Measurements from ENCODE around the gene HSPA1L. TPM values are rescaled to one million over a fixed set of nuclear protein-coding genes. Genes with fewer than 3 reads are reported as not detected.

HSPA1L gene
- total RNA-seq, 2 donors from 2014 or later, result 1.2 to 1.5 TPM

GRCh38 chr6:31862344-31863235, 47.5 kb upstream of the HSPA1L start, which contains the start of gene NEU1:
TSS of gene NEU1 (minus strand) at chr6:31862821. CDS start at chr6:31862776, 45 bp downstream.
- H3K27ac ChIP-seq (ENCODE audit: low read depth, low read length), result peak within 1 kb of the TSS; percentile 64
- TF ChIP-seq, protein P1, sequence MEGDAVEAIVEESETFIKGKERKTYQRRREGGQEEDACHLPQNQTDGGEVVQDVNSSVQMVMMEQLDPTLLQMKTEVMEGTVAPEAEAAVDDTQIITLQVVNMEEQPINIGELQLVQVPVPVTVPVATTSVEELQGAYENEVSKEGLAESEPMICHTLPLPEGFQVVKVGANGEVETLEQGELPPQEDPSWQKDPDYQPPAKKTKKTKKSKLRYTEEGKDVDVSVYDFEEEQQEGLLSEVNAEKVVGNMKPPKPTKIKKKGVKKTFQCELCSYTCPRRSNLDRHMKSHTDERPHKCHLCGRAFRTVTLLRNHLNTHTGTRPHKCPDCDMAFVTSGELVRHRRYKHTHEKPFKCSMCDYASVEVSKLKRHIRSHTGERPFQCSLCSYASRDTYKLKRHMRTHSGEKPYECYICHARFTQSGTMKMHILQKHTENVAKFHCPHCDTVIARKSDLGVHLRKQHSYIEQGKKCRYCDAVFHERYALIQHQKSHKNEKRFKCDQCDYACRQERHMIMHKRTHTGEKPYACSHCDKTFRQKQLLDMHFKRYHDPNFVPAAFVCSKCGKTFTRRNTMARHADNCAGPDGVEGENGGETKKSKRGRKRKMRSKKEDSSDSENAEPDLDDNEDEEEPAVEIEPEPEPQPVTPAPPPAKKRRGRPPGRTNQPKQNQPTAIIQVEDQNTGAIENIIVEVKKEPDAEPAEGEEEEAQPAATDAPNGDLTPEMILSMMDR (conservative IDR thresholded peaks at IDR 0.05), result no peak
- peaks cover 27% of the 10 kb centered on the region for H3K36me3 ChIP-seq (ENCODE audit: control insufficient read depth, insufficient read depth, low read length)
- peak within 1 kb of the TSS; percentile 92 for H3K4me3 Mint-ChIP-seq
- WGBS, 2 experiments (ENCODE audit: insufficient coverage in 1 of 2, insufficient read length in 1 of 2), result 0 to 1% methylated on average over 21 to 64 of the region's 64 CpGs
- no peaks in the 10 kb centered on the region for H3K4me1 ChIP-seq (ENCODE audit: control insufficient read depth, insufficient read depth, low read length)
- no peaks in the 10 kb centered on the region for H3K9me3 ChIP-seq (ENCODE audit: control insufficient read depth, low read length)
- peaks cover 14% of the 10 kb centered on the region for H3K4me1 Mint-ChIP-seq
- DNase-seq, result peak; percentile 100
- peak within 1 kb of the TSS; percentile 97 for H3K27ac Mint-ChIP-seq
- H3K27me3 Mint-ChIP-seq (ENCODE audit: insufficient read depth), result peaks cover 2% of the 10 kb centered on the region
- peak within 1 kb of the TSS; percentile 97 for H3K4me3 ChIP-seq (ENCODE audit: low read length)
- peaks cover 21% of the 10 kb centered on the region for H3K36me3 Mint-ChIP-seq (ENCODE audit: low read depth)
- H3K9ac ChIP-seq (ENCODE audit: extremely low read depth, low read length, poor library complexity, severe bottlenecking), result peak within 1 kb of the TSS; percentile 76
- no peaks in the 10 kb centered on the region for H3K9me3 Mint-ChIP-seq
- no peaks in the 10 kb centered on the region for H3K27me3 ChIP-seq (ENCODE audit: control insufficient read depth, insufficient read depth, low read length, poor library complexity, severe bottlenecking)

- Histone ChIP-seq H3K27me3 (ENCODE audit: control insufficient read depth, insufficient read depth, low read length, poor library complexity, severe bottlenecking) (no peaks in the 10 kb centered on the region), H3K27ac (ENCODE audit: low read depth, low read length) (no peak overlapping the region), H3K4me3 (ENCODE audit: low read length) (peak overlapping the region; percentile 97), H3K9ac (ENCODE audit: extremely low read depth, low read length, poor library complexity, severe bottlenecking) (peak overlapping the region; percentile 76), H3K4me1 (ENCODE audit: control insufficient read depth, insufficient read depth, low read length) (no peaks in the 10 kb centered on the region), H3K9me3 (ENCODE audit: control insufficient read depth, low read length) (no peaks in the 10 kb centered on the region), H3K36me3 (ENCODE audit: control insufficient read depth, insufficient read depth, low read length) (peaks cover 33% of the 10 kb centered on the region)
- TF ChIP-seq, protein P1 (conservative IDR thresholded peaks at IDR 0.05), result no peak
- H3K27me3 Mint-ChIP-seq (ENCODE audit: insufficient read depth), result peaks cover 2% of the 10 kb centered on the region
- no peaks in the 10 kb centered on the region for H3K9me3 Mint-ChIP-seq
- peak overlapping the region; percentile 97 for H3K27ac Mint-ChIP-seq
- H3K36me3 Mint-ChIP-seq (ENCODE audit: low read depth), result peaks cover 27% of the 10 kb centered on the region
- no peak for DNase-seq
- peak overlapping the region; percentile 92 for H3K4me3 Mint-ChIP-seq
- 59 to 73% methylated on average over 8 to 17 of the region's 17 CpGs for WGBS, 2 experiments (ENCODE audit: insufficient coverage in 1 of 2, insufficient read length in 1 of 2)
- peaks cover 14% of the 10 kb centered on the region for H3K4me1 Mint-ChIP-seq
These were observed 46.8 kb upstream of the HSPA1L start for GRCh38 chr6:31861919-31862343.

- Histone ChIP-seq H3K4me1 (ENCODE audit: control insufficient read depth, insufficient read depth, low read length) (no peaks in the 10 kb centered on the region), H3K9ac (ENCODE audit: extremely low read depth, low read length, poor library complexity, severe bottlenecking) (no peak overlapping the region), H3K9me3 (ENCODE audit: control insufficient read depth, low read length) (no peaks in the 10 kb centered on the region), H3K36me3 (ENCODE audit: control insufficient read depth, insufficient read depth, low read length) (peaks cover 35% of the 10 kb centered on the region), H3K27ac (ENCODE audit: low read depth, low read length) (no peak overlapping the region), H3K27me3 (ENCODE audit: control insufficient read depth, insufficient read depth, low read length, poor library complexity, severe bottlenecking) (no peaks in the 10 kb centered on the region), H3K4me3 (ENCODE audit: low read length) (peak overlapping the region; percentile 97)
- WGBS, 2 experiments (ENCODE audit: insufficient coverage in 1 of 2, insufficient read length in 1 of 2), result 96% methylated on average over 5 to 7 of the region's 7 CpGs
- no peaks in the 10 kb centered on the region for H3K9me3 Mint-ChIP-seq
- H3K4me3 Mint-ChIP-seq, result peak overlapping the region; percentile 92
- H3K36me3 Mint-ChIP-seq (ENCODE audit: low read depth), result peaks cover 31% of the 10 kb centered on the region
- peaks cover 14% of the 10 kb centered on the region for H3K4me1 Mint-ChIP-seq
- H3K27ac Mint-ChIP-seq, result no peak overlapping the region
- peaks cover 2% of the 10 kb centered on the region for H3K27me3 Mint-ChIP-seq (ENCODE audit: insufficient read depth)
- no peak for DNase-seq
- TF ChIP-seq, protein P1 (conservative IDR thresholded peaks at IDR 0.05), result no peak
These were observed 46.1 kb upstream of the HSPA1L start for GRCh38 chr6:31861150-31861549.

Measured in endodermal cell (in vitro differentiated cells).